GM18868 (cell line): Measurements from ENCODE around the gene PTPN3.
"Not testable (repeated sequence)": the region's sequence is repeated elsewhere in the genome, so short reads cannot be mapped to it uniquely, and the experiment has no call there.

ENCODE experiments used
- ATAC-seq: cut with Tn5 transposase; IDR thresholded peaks from one replicate; pipeline ENCODE4 v1.9.1; 2021; ENCODE audit warnings: mild to moderate bottlenecking, moderate library complexity; ENCODE audit not compliant: unreplicated experiment

The PTPN3 gene

GRCh38 chr9:109354190-109354589 is 143.9 kb downstream of the PTPN3 start:
- ATAC-seq: no peak

DNA sequence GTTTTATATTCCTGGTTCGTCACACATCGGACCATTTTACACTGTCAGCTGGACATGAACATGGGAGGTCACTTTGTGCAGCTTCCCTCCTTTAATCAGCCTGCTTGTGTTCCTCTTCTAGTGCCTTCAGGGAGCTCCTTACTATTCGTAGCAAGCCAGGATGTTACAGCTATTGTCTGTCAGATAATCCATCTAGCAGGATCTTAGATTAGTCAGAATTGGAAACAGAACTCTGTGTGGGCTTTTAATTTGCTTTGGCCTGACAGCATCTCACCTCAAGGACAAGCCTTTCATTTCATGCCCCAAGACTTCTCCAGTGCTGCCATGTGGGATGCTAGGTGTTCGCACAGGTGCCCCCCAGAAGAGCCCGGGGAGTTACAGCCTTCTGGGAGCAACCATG is 147.1 kb downstream of the PTPN3 start:
- no peak for ATAC-seq

- ATAC-seq: no peak
These were observed 148.7 kb downstream of the PTPN3 start for GRCh38 chr9:109349421-109349846.

DNA sequence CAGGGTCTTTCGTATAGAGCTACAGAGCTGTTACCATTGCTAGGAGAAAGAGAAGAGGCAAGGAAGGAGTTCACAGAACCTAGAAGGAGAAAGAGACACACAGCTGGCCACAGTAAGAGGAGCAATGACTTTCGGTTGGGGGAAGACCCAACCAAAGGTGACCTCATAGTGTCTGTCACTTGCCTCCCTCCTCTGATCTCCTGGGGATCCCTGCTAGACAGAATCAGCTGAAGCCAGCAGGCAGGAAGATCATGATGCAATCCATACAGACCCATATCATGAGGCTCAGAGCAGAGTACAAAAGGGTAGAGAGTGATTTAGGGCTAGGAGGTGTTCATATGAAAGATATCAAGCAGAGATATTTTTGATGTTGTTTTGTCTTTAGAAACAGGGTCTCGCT is 151.2 kb downstream of the PTPN3 start:
- peak; percentile 79 for ATAC-seq

- no peak for ATAC-seq
These were observed 153.2 kb downstream of the PTPN3 start for GRCh38 chr9:109344866-109345265.

DNA sequence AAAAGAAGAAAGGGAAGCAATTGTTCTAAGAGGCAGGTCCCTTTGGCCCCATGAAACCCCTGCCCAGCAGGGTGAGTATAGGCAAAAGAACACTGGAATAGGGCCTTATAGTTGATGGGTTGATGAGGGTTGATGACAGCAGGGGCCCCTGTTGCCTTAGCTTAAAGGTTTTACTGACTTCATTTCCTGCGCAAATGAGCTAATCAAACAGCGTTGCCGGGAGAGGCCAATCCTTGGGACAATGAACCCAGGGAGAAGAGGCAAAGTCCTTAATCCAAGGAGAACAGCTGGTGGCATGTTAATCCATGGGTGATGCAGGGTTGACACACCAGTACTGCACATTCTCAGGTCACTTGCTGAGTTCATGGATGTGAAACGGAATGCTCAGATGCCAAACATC is 155.2 kb downstream of the PTPN3 start:
- ATAC-seq: no peak

DNA sequence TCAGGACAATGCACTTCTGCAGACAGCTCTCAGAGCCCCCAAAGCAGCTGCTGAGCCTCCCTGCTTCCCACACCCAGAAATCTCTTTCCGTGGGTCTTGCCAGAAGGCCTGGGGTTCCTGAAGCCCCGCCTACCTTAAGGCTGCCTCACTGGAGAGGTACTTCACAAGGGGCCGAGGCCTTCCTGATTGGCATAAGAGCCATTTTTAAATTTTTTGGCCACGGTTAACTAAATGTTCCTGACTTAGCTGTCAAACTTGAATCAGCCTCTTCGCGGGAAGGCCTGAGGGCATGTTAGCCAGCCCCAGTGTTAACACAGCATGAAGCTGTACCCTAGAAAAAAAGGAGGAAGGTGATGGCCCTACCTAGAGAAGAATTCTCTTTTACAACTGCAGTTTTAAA is 156.5 kb downstream of the PTPN3 start:
- ATAC-seq: no peak

GRCh38 chr9:109340979-109341378 is 157.1 kb downstream of the PTPN3 start:
- not testable (repeated sequence) for ATAC-seq

- no peak for ATAC-seq
These were observed 161.7 kb downstream of the PTPN3 start for GRCh38 chr9:109336409-109336808.

DNA sequence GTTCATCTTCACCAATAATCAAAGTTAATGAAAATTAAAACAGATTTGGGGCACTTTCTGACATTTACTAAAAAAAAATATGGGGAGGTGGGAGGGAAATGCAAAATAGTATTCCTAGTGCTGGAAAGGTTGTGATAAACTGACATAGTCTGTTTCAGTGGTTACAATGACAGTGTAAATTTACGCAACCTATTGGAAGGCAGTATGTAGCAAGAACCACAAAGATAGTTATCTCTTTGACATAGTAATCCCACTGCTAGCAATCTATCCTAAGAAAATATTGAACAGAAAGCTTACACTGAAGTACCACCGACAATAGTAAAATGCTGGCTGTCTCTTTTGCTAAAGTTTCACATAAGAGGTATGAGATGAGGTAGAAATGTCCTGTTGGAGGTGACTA is 162.2 kb downstream of the PTPN3 start:
- ATAC-seq: no peak

DNA sequence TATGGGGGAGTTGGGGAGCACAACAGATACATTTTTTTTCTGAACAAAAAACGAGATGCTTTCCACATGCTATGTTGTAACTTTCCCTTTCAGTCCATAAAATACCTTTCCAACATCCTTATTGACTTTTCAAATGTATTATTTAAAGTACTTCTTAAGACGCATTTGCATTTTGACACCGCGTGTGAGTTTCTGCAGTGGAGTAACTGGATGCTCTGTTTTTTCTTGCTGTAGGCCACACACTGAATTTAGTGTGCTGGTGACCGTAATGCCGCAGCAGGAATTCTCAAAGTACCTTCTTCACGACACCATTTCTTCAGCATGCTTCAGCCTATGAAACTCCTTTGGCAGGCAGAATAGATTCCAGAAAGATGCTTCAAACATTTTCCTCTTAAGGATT is 163.0 kb downstream of the PTPN3 start:
- no peak for ATAC-seq

DNA sequence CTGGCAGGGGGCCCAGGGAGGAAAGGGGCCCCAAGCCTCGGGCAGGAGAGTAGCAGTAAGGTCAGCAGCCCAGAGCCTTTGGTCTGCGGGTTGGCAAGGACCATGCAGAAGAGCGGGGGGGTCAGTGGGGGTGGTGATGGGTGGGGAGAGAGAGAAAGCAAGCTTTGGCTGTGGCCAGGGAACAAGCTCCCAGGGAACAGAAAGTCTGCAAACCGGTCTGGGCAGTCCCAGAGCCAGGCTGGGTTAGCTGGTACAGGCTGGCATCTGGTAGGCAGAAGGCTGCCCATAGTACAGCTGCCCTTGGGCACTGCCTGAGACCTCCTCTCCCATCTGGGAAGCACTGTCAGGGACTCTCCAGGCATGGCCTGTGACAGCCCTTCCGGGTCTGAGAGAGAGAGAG is 166.8 kb downstream of the PTPN3 start:
- ATAC-seq: no peak

DNA sequence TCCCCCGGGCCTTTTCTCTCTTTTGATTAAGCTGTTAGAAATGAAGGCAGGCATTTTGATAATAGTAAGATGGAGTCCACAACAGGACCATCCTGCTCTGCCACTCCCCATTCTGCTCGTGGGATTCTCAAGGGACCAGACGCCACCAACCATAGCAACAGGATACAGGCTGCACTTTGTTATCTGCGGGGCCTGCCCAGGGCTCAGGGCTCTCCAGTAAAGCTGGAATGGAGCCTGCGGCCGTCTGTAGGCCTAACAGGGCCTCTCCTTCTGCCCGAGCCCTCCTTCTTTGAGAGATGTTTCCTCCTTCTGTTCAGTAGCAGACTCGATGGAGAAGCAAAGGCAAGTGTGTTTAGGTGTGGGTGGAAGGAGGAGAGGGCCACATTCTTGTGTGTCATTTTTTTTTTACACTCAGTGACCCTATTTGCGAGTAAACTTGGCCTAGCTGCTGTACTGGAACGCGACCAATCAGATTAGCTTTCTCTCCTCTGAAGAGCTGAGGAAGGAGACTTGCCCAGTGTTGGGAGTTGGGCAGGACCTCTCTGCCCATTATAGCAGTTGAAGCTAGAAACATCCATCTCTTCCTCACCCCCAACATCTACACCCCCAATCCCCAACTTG is 168.4 kb downstream of the PTPN3 start:
- no peak for ATAC-seq

DNA sequence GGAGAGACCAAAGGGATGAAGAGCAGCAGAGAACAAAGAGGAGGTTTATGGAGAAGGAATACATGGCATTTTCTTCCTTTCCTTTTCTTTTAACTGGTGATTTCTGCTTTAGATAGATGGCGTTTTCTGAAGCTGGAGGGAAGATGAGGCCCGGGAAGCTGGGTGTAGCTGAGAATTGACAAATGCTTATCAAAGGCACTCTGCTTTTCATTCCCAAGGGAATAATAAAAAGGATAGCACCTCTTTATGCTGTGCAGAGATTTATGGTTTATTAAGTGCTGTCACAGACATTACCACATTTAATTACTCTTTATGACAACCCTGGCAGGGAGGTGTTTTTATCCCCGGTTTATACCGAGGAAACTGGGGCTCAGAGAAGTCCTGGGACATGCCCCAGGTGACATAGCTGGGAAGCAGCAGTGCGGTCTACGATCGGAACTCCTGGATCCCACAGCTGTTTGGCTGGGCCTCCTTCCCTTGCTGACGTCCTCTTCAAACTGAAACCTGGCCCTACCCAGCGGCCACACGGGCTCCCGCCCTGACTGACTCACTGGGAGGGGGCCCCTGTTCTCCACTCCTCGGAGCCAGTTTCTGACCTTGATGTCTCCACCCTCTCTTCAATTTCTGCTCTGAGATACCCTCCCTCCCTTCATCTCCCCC is 169.0 kb downstream of the PTPN3 start:
- no peak for ATAC-seq
